Stimulated activated CD8-positive, alpha-beta memory T cell treated with anti-CD3 and anti-CD28 coated beads, Interleukin-7, amount 100 ng/mL, for 48 hours (primary cell): ENCODE results near the gene LALBA.
A peak's percentile ranks its signal among the peaks of the same experiment; 100 is the strongest.
"Not testable (repeated sequence)": the region's sequence is repeated elsewhere in the genome, so short reads cannot be mapped to it uniquely, and the experiment has no call there.

Experiments
- DNase-seq, 2 donors: peaks; one replicate each; pipeline ENCODE4 v3.0.0-alpha.2; 2020; ENCODE audit warnings: low read depth in 1 of 2; ENCODE audit errors: extremely low read depth in 1 of 2

The LALBA gene

GRCh38 chr12:48569946-48570345 lies at the start of gene LALBA:
Gene LALBA, minus strand, starts transcription at chr12:48570046. Its CDS starts 26 bp downstream, at chr12:48570020.
- no peak for DNase-seq

GRCh38 chr12:48618541-48618940 lies 48.7 kb upstream of the LALBA start:
- peak; percentile 22 to 49 for DNase-seq

- no peak for DNase-seq
Measured at GRCh38 chr12:48615681-48616080, 45.8 kb upstream of the LALBA start.

GRCh38 chr12:48613321-48613720 lies 43.5 kb upstream of the LALBA start:
- no peak for DNase-seq

- no peak for DNase-seq
Measured at GRCh38 chr12:48602192-48602989, 32.5 kb upstream of the LALBA start.

GRCh38 chr12:48601013-48601756 lies 31.3 kb upstream of the LALBA start:
- DNase-seq, result no peak

GRCh38 chr12:48600552-48600951 lies 30.7 kb upstream of the LALBA start:
- no peak for DNase-seq

- DNase-seq, result no peak
Measured at GRCh38 chr12:48592591-48593086, 22.8 kb upstream of the LALBA start.

GRCh38 chr12:48586361-48586760 lies 16.5 kb upstream of the LALBA start:
- DNase-seq, result no peak

GRCh38 chr12:48583728-48584127 lies 13.9 kb upstream of the LALBA start:
- no peak for DNase-seq

GRCh38 chr12:48580831-48581230 lies 11.0 kb upstream of the LALBA start:
- DNase-seq, result no peak

- no peak for DNase-seq
Measured at GRCh38 chr12:48572326-48572725, 2.5 kb upstream of the LALBA start.

- DNase-seq, result no peak
Measured at GRCh38 chr12:48567731-48568130, 2.1 kb downstream of the LALBA start.

GRCh38 chr12:48557919-48558318 lies 11.9 kb downstream of the LALBA start:
- no peak for DNase-seq

GRCh38 chr12:48556631-48557030 lies 13.2 kb downstream of the LALBA start:
- DNase-seq, result no peak

GRCh38 chr12:48553666-48554343 lies 16.0 kb downstream of the LALBA start:
- DNase-seq, result not testable (repeated sequence)

GRCh38 chr12:48551636-48552035 lies 18.2 kb downstream of the LALBA start:
- DNase-seq, result not testable (repeated sequence)

- DNase-seq, result not testable (repeated sequence)
Measured at GRCh38 chr12:48547012-48547411, 22.8 kb downstream of the LALBA start.

GRCh38 chr12:48545833-48546469 lies 23.9 kb downstream of the LALBA start:
- no peak for DNase-seq

GRCh38 chr12:48542300-48542928 lies 27.4 kb downstream of the LALBA start:
- DNase-seq, result peak in 1 of 2 donors; percentile 26
